Smooth muscle cell (in vitro differentiated cells): ENCODE results near the gene MAP2K5. TPM values are rescaled to one million over a fixed set of nuclear protein-coding genes. Genes with fewer than 3 reads are reported as not detected.

Experiments used
- DNase-seq: peaks from one replicate; lab custom pipeline; 2025; ENCODE audit not compliant: unreplicated experiment; lab: John Stamatoyannopoulos, UW
- H2AFZ ChIP-seq: fragments of 200-600 bp; sonication (generic); 2 replicates; pipeline ENCODE4 v1.6.0; 2016; ENCODE audit warnings: antibody characterized with exemption, low read depth, mild to moderate bottlenecking
- H3F3A ChIP-seq: fragments of 200-600 bp; sonication (generic); 2 replicates; pipeline ENCODE4 v1.6.0; 2017; ENCODE audit warnings: antibody characterized with exemption, low read depth
- H3K27ac ChIP-seq: fragments of 200-600 bp; sonication (generic); 2 replicates; pipeline ENCODE4 v1.5.1; 2016; ENCODE audit warnings: low read depth, mild to moderate bottlenecking
- H3K27me3 ChIP-seq: fragments of 200-600 bp; sonication (generic); 2 replicates; pipeline ENCODE4 v1.6.1; 2016; ENCODE audit warnings: low read depth, mild to moderate bottlenecking
- H3K36me3 ChIP-seq: fragments of 200-600 bp; sonication (generic); 2 replicates; pipeline ENCODE4 v1.5.1; 2016; ENCODE audit warnings: low read depth
- H3K4me1 ChIP-seq: fragments of 200-600 bp; sonication (generic); 2 replicates; pipeline ENCODE4 v1.5.1; 2016; ENCODE audit warnings: low read depth
- H3K4me2 ChIP-seq: fragments of 200-600 bp; sonication (generic); 2 replicates; pipeline ENCODE4 v1.6.0; 2016; ENCODE audit warnings: mild to moderate bottlenecking
- H3K4me3 ChIP-seq: fragments of 200-600 bp; sonication (generic); 2 replicates; pipeline ENCODE4 v1.5.1; 2016; ENCODE audit warnings: mild to moderate bottlenecking
- H3K79me2 ChIP-seq: fragments of 200-600 bp; sonication (generic); 2 replicates; pipeline ENCODE4 v1.6.0; 2016; ENCODE audit warnings: low read depth, mild to moderate bottlenecking
- H3K9ac ChIP-seq: fragments of 200-600 bp; sonication (generic); 2 replicates; pipeline ENCODE4 v1.6.0; 2016; ENCODE audit warnings: low read depth
- H3K9me3 ChIP-seq: fragments of 200-600 bp; sonication (generic); replicated peaks from 2 replicates; pipeline ENCODE4 v1.5.1; 2016; ENCODE audit warnings: low read depth
- H4K20me1 ChIP-seq: fragments of 200-600 bp; sonication (generic); 2 replicates; pipeline ENCODE4 v1.6.0; 2016; ENCODE audit warnings: low read depth
- whole genome bisulfite sequencing: methylation state at CpG from one replicate; pipeline ENCODE4 v1.1.7; 2016; ENCODE audit warnings: low lambda C conversion rate; 5-methylcytosine and 5-hydroxymethylcytosine counted together
- polyA plus RNA-seq: library from polyadenylated mRNA; unstranded; fragments of >200 nt; fragmentation: Nextera tagmentation; extraction: Ambion mirVana; gene quantifications from 2 replicates; pipeline ENCODE4 v1.2.1, GENCODE V29; 2016
- total RNA-seq: library from RNA; depleted of rRNA; stranded (reverse); fragments of >200 nt; gene quantifications from 2 replicates; pipeline ENCODE4 v1.2.3, GENCODE V29; 2014
- TF ChIP-seq, protein P1 (sequence below): fragments of 200-600 bp; sonication (generic); IDR thresholded peaks from 2 replicates; pipeline ENCODE4 v1.5.1; 2017; ENCODE audit warnings: borderline replicate concordance, mild to moderate bottlenecking, antibody characterized with exemption; ENCODE audit not compliant: insufficient read depth, poor library complexity, severe bottlenecking

The MAP2K5 gene
- total and polyA plus RNA-seq, 2 experiments from 2014 or later, result 4.4 to 7.4 TPM

GRCh38 chr15:67674983-67675382 is 132.5 kb downstream of the MAP2K5 start:
- Histone ChIP-seq H3K27ac (no peak overlapping the region), H3K4me3 (no peak overlapping the region), H2AFZ (no peak overlapping the region), H3K4me1 (no peaks in the 10 kb centered on the region), H3K9me3 (no peaks in the 10 kb centered on the region), H4K20me1 (no peaks in the 10 kb centered on the region), H3K36me3 (no peaks in the 10 kb centered on the region), H3K79me2 (no peaks in the 10 kb centered on the region), H3K4me2 (no peak overlapping the region), H3K27me3 (no peaks in the 10 kb centered on the region), H3F3A (no peaks in the 10 kb centered on the region), H3K9ac (no peak overlapping the region)
- WGBS, result 91% methylated on average over 3 of the region's 3 CpGs
- DNase-seq, result no peak
- TF ChIP-seq, protein P1, sequence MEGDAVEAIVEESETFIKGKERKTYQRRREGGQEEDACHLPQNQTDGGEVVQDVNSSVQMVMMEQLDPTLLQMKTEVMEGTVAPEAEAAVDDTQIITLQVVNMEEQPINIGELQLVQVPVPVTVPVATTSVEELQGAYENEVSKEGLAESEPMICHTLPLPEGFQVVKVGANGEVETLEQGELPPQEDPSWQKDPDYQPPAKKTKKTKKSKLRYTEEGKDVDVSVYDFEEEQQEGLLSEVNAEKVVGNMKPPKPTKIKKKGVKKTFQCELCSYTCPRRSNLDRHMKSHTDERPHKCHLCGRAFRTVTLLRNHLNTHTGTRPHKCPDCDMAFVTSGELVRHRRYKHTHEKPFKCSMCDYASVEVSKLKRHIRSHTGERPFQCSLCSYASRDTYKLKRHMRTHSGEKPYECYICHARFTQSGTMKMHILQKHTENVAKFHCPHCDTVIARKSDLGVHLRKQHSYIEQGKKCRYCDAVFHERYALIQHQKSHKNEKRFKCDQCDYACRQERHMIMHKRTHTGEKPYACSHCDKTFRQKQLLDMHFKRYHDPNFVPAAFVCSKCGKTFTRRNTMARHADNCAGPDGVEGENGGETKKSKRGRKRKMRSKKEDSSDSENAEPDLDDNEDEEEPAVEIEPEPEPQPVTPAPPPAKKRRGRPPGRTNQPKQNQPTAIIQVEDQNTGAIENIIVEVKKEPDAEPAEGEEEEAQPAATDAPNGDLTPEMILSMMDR, result no peak

- DNase-seq, result no peak
Observed at GRCh38 chr15:67678089-67678488, 135.6 kb downstream of the MAP2K5 start.

GRCh38 chr15:67678993-67679392 is 136.5 kb downstream of the MAP2K5 start:
- Histone ChIP-seq H3K4me1 (no peaks in the 10 kb centered on the region), H3K4me3 (no peak overlapping the region), H3K36me3 (peaks cover 3% of the 10 kb centered on the region), H2AFZ (no peak overlapping the region), H3F3A (no peaks in the 10 kb centered on the region), H3K27me3 (no peaks in the 10 kb centered on the region), H3K9me3 (peaks cover 1% of the 10 kb centered on the region), H4K20me1 (no peaks in the 10 kb centered on the region), H3K79me2 (no peaks in the 10 kb centered on the region), H3K4me2 (no peak overlapping the region), H3K9ac (no peak overlapping the region), H3K27ac (no peak overlapping the region)
- 98% methylated on average over 5 of the region's 5 CpGs for WGBS
- TF ChIP-seq, protein P1, result no peak
- DNase-seq, result no peak

More at GRCh38 chr15:67678089-67678488, 135.6 kb downstream of the MAP2K5 start:
- H3K4me1 ChIP-seq, result no peaks in the 10 kb centered on the region
- TF ChIP-seq, protein P1, result no peak
- H3K36me3 ChIP-seq, result no peaks in the 10 kb centered on the region
- H3K4me2 ChIP-seq, result no peak overlapping the region
- no peaks in the 10 kb centered on the region for H4K20me1 ChIP-seq
- H3F3A ChIP-seq, result no peaks in the 10 kb centered on the region
- H3K9ac ChIP-seq, result no peak overlapping the region
- H3K27me3 ChIP-seq, result no peaks in the 10 kb centered on the region
- no peak overlapping the region for H3K4me3 ChIP-seq
- no peak overlapping the region for H2AFZ ChIP-seq
- no peaks in the 10 kb centered on the region for H3K79me2 ChIP-seq
- no peaks in the 10 kb centered on the region for H3K9me3 ChIP-seq
- WGBS, result 83% methylated on average over 2 of the region's 2 CpGs
- no peak overlapping the region for H3K27ac ChIP-seq

GRCh38 chr15:67680641-67681040 is 138.1 kb downstream of the MAP2K5 start:
- Histone ChIP-seq H3K4me2 (no peak overlapping the region), H3K36me3 (peaks cover 9% of the 10 kb centered on the region), H3K4me1 (no peaks in the 10 kb centered on the region), H2AFZ (no peak overlapping the region), H3F3A (no peaks in the 10 kb centered on the region), H3K27ac (no peak overlapping the region), H3K9me3 (peaks cover 11% of the 10 kb centered on the region), H4K20me1 (no peaks in the 10 kb centered on the region), H3K9ac (no peak overlapping the region), H3K27me3 (no peaks in the 10 kb centered on the region), H3K79me2 (no peaks in the 10 kb centered on the region), H3K4me3 (no peak overlapping the region)
- 59% methylated on average over 2 of the region's 2 CpGs for WGBS
- TF ChIP-seq, protein P1, result no peak
- no peak for DNase-seq
